Measurements from ENCODE around the gene FGD6. TPM values are rescaled to one million over a fixed set of nuclear protein-coding genes. Genes with fewer than 3 reads are reported as not detected.
"Not testable (repeated sequence)": the region's sequence is repeated elsewhere in the genome, so short reads cannot be mapped to it uniquely, and the experiment has no call there.

FGD6 gene
- total RNA-seq, 2 donors from 2014 or later = 7.4 to 11.4 TPM

DNA sequence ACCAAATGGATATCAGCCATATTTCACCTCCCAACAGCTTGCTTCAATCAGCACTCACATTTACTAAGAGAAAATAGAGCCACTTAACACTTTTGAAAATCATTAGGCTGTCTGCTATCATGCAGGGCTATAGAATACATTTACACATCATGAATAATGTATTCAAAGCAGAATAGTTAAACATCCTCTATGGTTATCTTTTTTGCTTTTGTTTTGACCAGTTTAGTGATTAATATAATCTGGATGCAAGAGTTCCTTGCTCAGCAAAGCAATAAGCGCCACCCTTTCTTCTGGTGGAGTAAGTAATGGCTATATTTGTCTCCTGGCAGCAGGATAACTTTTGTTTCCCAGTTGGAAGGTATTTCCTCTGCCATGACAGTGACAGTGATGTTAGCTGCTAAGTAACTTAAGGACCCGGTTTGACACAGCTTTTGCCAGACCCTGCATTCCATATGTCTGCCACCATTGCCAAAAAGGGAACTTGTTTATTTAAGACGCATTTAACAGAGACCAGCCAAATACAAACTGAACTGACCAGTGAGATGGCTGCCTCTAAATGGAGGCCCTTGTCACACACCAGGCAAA is 73.6 kb downstream of the FGD6 start:
- intact Hi-C loops (cut with DNase I) = no loop called here

GRCh38 chr12:95142431-95143151 is 74.7 kb downstream of the FGD6 start:
- DNase-seq (ENCODE audit: low spot score) = no peak
- intact Hi-C loops (cut with DNase I) = no loop called here

More for the DNA sequence above, 73.6 kb downstream of the FGD6 start:
- no peak for DNase-seq (ENCODE audit: low spot score)

- no peak for DNase-seq (ENCODE audit: low spot score)
- intact Hi-C loops (cut with DNase I) = no loop called here
Measured at GRCh38 chr12:95141310-95141709, 76.0 kb downstream of the FGD6 start.

- intact Hi-C loops (cut with DNase I) = not testable (repeated sequence)
Measured at GRCh38 chr12:95138031-95138430, 79.2 kb downstream of the FGD6 start.

GRCh38 chr12:95136598-95136997 is 80.7 kb downstream of the FGD6 start:
- DNase-seq (ENCODE audit: low spot score) = no peak
- intact Hi-C loops (cut with DNase I) = no loop called here

More at GRCh38 chr12:95138031-95138430, 79.2 kb downstream of the FGD6 start:
- not testable (repeated sequence) for DNase-seq (ENCODE audit: low spot score)

GRCh38 chr12:95134085-95134484 is 83.2 kb downstream of the FGD6 start:
- intact Hi-C loops (cut with DNase I) = no loop called here

GRCh38 chr12:95131589-95132340 is 85.5 kb downstream of the FGD6 start:
- no peak for DNase-seq (ENCODE audit: low spot score)
- intact Hi-C loops (cut with DNase I) = no loop called here

More at GRCh38 chr12:95134085-95134484, 83.2 kb downstream of the FGD6 start:
- DNase-seq (ENCODE audit: low spot score) = no peak

DNA sequence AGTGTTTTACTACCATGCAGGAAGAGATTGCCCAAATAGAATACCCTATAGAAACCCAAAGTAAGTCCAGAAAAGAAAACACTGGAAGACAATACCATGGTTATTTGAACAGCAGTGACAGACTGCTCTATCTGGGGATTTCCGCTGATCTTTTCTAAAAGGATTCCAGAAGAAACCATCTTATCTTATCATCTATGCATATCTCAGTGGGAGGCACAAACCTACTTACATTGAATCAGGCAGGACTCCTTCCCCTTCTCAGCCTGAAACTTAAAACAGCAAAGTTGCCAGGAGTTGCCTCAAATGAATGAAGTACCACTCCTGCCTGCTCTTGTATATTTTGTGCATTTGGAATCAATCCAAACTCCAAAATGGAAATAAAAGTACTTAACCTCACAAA is 87.2 kb downstream of the FGD6 start:
- intact Hi-C loops (cut with DNase I) = no loop called here
- DNase-seq (ENCODE audit: low spot score) = no peak

- DNase-seq (ENCODE audit: low spot score) = no peak
- intact Hi-C loops (cut with DNase I) = loop anchor here in 1 of 2 donors (10.0 kb wide), 1 partner anchor 76 kb away; no protein-coding TSS in a partner anchor
Measured at GRCh38 chr12:95129115-95129514, 88.2 kb downstream of the FGD6 start.

GRCh38 chr12:95126736-95127135 is 90.5 kb downstream of the FGD6 start:
- DNase-seq (ENCODE audit: low spot score) = no peak
- intact Hi-C loops (cut with DNase I) = loop anchor here in 1 of 2 donors (10.0 kb wide), 1 partner anchor 78 kb away; no protein-coding TSS in a partner anchor

- intact Hi-C loops (cut with DNase I) = loop anchor here in 1 of 2 donors (10.0 kb wide), 1 partner anchor 79 kb away; no protein-coding TSS in a partner anchor
- DNase-seq (ENCODE audit: low spot score) = no peak
Measured at GRCh38 chr12:95126076-95126475, 91.2 kb downstream of the FGD6 start.

GRCh38 chr12:95124106-95124505 is 93.2 kb downstream of the FGD6 start:
- intact Hi-C loops (cut with DNase I) = loop anchor here in 1 of 2 donors (10.0 kb wide), 1 partner anchor 81 kb away; no protein-coding TSS in a partner anchor

GRCh38 chr12:95118788-95119179 is 98.5 kb downstream of the FGD6 start:
- intact Hi-C loops (cut with DNase I) = loop anchor here (5.0 to 10.0 kb wide), 3 partner anchors 219 to 416 kb away; no protein-coding TSS in a partner anchor
- no peak for DNase-seq (ENCODE audit: low spot score)

More at GRCh38 chr12:95124106-95124505, 93.2 kb downstream of the FGD6 start:
- DNase-seq (ENCODE audit: low spot score) = no peak

DNA sequence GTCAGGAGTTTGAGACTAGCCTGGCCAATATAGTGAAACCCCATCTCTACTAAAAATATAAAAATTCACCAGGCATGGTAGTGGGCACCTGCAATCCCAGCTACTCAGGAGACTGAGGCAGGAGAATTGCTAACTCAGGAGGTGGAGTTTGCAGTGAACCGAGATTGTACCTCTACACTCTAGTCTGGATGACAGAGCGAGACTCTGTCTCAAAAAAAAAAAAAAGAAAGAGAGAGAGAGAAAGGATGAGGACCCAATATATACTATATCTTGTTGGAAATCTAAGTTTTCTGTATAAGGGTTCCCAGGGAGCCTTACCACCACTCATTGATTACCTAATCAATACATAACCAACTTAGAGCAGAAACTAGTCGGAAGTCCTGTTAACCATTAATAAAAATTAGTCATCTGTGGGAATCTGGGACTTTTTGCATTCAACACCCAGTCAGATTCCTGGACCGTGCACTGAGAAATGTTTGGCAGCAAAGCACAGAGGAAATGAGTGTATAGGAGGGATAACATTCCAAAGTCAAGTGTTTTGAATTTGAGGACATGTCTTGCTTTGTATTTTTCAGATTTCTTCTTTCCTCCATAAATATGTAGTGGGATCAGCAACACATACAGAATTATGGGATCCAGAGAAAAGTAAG is 99.0 kb downstream of the FGD6 start:
- DNase-seq (ENCODE audit: low spot score) = no peak
- intact Hi-C loops (cut with DNase I) = loop anchor here (5.0 to 10.0 kb wide), 3 partner anchors 219 to 417 kb away; no protein-coding TSS in a partner anchor

DNA sequence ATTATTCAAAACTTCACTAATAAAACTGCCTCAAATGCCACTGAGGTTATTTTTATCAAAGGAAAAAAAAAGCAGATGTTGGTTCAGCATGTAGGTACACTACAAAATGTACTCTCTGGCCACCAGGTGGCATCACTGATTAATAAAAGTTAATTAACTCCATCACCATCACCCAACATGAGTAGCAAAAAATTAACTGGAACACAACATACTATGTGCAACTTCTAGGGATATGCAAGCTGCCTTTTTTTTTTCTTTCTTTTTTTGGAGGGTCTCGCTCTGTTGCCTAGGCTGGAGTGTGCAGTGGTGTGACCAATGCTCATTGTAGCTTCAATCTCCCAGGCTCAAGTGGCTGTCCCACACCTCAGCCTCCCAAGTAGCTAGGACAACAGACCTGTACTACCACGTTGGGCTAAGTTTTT is 100.1 kb downstream of the FGD6 start:
- no peak for DNase-seq (ENCODE audit: low spot score)
- intact Hi-C loops (cut with DNase I) = loop anchor here (5.0 to 10.0 kb wide), 3 partner anchors 220 to 418 kb away; no protein-coding TSS in a partner anchor

DNA sequence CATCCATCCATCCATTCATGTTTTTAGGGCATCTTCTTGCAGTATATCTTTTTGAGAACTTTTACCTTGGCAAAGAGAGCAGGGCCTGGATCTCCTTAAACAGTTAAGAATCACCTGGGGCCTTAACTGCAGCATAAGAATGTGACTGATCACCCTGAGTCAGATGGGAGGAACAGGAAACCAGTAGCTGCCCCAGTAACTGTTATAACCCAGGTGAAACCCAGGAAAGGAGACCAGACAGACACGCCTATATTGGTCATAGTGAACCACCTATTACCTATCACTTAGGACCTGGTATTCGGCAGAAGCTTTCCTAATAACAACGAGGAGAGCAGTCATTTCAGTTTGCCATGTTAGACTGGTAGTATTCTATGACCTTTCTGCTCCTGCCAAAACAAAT is 100.5 kb downstream of the FGD6 start:
- intact Hi-C loops (cut with DNase I) = loop anchor here (5.0 to 10.0 kb wide), 3 partner anchors 221 to 418 kb away; no protein-coding TSS in a partner anchor
- no peak for DNase-seq (ENCODE audit: low spot score)

GRCh38 chr12:95116341-95116740 is 100.9 kb downstream of the FGD6 start:
- intact Hi-C loops (cut with DNase I) = loop anchor here (5.0 to 10.0 kb wide), 3 partner anchors 221 to 418 kb away; no protein-coding TSS in a partner anchor

GRCh38 chr12:95115641-95116040 is 101.6 kb downstream of the FGD6 start:
- intact Hi-C loops (cut with DNase I) = loop anchor here (5.0 to 10.0 kb wide), 3 partner anchors 222 to 419 kb away; no protein-coding TSS in a partner anchor
- DNase-seq (ENCODE audit: low spot score) = no peak

More at GRCh38 chr12:95116341-95116740, 100.9 kb downstream of the FGD6 start:
- no peak for DNase-seq (ENCODE audit: low spot score)
